ENCODE measurements around the gene BRD3.

DNA sequence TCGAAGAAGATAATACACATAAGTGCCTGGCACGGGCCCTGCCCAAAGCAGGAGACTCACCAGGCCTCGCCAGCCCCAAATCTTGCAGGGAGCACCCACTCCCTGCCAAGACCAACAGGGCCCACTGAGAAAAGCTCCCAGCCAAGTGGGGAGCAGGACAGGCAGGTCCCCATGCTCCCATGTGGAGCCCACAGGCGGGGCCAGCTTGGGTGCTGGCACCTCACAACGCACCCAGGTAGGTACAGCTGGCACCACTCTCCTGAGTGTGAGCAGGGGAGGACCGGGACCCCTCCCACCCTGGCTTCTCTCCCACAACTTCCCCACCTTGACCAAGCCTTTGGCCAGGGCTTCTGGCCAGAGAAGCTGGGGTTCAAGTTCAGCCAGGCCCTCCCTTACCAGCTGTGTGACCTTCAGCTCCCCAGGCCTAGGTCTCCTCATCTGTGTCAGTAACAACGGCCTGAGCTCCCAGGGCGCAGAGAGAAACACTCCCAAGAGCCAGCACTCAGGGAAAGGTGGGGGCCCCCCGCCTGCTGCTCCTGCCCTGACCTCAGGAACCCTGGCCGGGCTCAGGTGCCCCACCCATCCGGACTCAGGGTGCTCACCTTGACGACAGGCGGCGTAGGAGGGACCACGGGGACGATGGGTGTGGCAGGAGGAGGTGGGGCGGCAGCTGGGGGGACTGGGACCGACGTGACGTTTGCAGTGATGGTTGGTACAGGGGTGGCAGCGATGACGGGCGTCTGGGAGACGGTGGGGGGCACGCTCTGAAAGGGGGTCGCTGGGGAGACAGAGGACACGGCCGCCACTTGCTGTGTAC is 17.8 kb downstream of the BRD3 start:
- TF ChIP-seq, protein P1, sequence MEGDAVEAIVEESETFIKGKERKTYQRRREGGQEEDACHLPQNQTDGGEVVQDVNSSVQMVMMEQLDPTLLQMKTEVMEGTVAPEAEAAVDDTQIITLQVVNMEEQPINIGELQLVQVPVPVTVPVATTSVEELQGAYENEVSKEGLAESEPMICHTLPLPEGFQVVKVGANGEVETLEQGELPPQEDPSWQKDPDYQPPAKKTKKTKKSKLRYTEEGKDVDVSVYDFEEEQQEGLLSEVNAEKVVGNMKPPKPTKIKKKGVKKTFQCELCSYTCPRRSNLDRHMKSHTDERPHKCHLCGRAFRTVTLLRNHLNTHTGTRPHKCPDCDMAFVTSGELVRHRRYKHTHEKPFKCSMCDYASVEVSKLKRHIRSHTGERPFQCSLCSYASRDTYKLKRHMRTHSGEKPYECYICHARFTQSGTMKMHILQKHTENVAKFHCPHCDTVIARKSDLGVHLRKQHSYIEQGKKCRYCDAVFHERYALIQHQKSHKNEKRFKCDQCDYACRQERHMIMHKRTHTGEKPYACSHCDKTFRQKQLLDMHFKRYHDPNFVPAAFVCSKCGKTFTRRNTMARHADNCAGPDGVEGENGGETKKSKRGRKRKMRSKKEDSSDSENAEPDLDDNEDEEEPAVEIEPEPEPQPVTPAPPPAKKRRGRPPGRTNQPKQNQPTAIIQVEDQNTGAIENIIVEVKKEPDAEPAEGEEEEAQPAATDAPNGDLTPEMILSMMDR (conservative IDR thresholded peaks at IDR 0.05; ENCODE audit: low read length), result no peak
- no peak for TF ChIP-seq EZH2phosphoT487 (IDR thresholded peaks at IDR 0.05; ENCODE audit: borderline replicate concordance, low read depth, low read length)
